GM21717 (cell line): ENCODE results near the gene C22orf42.
"Not testable (repeated sequence)": the region's sequence is repeated elsewhere in the genome, so short reads cannot be mapped to it uniquely, and the experiment has no call there.

Experiments used
- ATAC-seq: cut with Tn5 transposase; IDR thresholded peaks from one replicate; pipeline ENCODE4 v1.9.1; 2021; ENCODE audit warnings: mild to moderate bottlenecking, moderate library complexity; ENCODE audit not compliant: unreplicated experiment

Gene C22orf42

GRCh38 chr22:32191021-32191420, 31.9 kb upstream of the C22orf42 start:
- ATAC-seq, result not testable (repeated sequence)

- ATAC-seq, result no peak
Measured at GRCh38 chr22:32185821-32186220, 26.7 kb upstream of the C22orf42 start.

DNA sequence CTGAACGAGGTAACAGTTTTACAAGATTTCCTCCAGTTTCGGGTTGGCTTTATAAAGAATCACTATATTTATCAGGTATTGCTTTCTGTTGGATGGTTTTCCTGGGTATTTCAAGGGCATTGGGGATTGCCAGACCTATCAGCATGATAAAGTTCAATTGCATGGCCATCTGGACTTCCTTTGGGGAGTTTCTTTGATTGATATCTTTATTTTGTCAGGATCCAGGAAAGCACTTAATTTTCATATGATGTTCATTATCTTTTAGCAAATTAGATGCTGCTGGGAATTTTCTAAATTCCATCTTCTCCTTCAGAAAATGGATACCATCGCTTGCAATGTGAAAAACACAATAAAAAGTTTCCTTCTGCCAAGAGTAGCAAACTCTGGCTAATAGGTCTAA, 24.5 kb upstream of the C22orf42 start:
- ATAC-seq, result no peak

GRCh38 chr22:32181043-32181442, 21.9 kb upstream of the C22orf42 start:
- ATAC-seq, result no peak

GRCh38 chr22:32177221-32177765, 18.2 kb upstream of the C22orf42 start:
- no peak for ATAC-seq

GRCh38 chr22:32175683-32176644, 16.9 kb upstream of the C22orf42 start:
- no peak for ATAC-seq

- no peak for ATAC-seq
Measured at GRCh38 chr22:32175115-32175514, 16.0 kb upstream of the C22orf42 start.

DNA sequence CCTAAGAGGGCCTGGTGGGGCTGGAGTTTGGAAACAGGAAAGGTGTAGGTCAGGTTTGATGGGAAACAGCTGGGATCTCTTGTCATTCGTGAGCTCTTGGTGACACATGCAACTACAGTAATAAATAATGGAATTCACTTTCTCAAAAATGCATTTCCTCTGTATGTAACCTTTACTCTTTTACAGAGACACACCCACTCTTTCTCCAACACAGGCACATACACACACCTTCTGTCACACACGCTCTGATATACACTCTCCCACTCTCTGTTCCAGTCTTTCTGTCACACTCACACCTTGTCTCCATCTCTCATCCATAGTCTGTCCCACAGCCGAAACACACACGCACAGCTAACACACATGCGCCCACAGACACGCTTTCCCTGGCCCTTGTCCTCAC, 6.6 kb upstream of the C22orf42 start:
- ATAC-seq, result no peak

GRCh38 chr22:32164075-32164860, 5.2 kb upstream of the C22orf42 start:
- ATAC-seq, result no peak

GRCh38 chr22:32160411-32160810, 1.3 kb upstream of the C22orf42 start:
- not testable (repeated sequence) for ATAC-seq

GRCh38 chr22:32157632-32158031, 1.5 kb downstream of the C22orf42 start:
- ATAC-seq, result not testable (repeated sequence)

DNA sequence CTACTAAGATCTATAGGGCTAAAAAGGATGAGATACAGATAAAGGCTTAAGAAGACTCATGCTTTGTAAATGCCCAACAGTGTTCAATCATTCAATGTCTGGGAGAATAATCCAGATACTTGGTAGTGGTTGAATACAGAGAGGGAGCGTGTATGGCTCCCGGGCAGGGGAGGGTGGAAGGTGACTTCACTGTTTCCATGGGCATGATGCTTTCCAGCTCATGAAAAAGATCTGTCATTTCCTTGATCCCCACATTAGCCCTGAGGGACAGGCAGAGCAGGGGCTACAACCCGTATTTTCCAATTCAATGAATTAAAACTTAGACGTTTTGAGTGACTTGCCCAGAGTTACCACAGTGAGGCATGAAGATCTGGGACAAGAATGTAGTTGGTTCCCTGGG, 4.4 kb downstream of the C22orf42 start:
- not testable (repeated sequence) for ATAC-seq

- not testable (repeated sequence) for ATAC-seq
Measured at GRCh38 chr22:32151641-32152040, 7.5 kb downstream of the C22orf42 start.

GRCh38 chr22:32150647-32151046, 8.5 kb downstream of the C22orf42 start:
- not testable (repeated sequence) for ATAC-seq

GRCh38 chr22:32148372-32148771, 10.7 kb downstream of the C22orf42 start:
- not testable (repeated sequence) for ATAC-seq

GRCh38 chr22:32147128-32147527, 12.0 kb downstream of the C22orf42 start:
- not testable (repeated sequence) for ATAC-seq

GRCh38 chr22:32144496-32145274, 14.4 kb downstream of the C22orf42 start:
- no peak for ATAC-seq

DNA sequence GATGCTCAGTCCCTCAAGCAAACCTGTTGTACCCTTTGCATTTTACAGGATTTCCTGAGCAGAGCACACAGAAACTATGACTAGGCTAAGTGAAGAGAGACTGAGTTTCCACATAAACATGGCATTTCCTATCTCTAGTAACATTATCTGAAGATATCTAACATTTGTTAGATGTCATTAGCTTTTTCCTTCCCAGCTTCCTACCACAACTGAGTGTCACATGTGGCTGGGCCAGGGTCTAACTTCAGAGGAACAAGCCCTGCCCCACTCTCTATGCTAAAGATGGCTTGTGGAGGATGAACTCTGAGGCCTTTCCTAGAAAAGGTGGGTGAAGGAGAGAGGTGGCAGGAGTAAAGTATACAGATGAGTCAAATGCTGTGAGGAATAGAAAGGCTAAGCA, 16.5 kb downstream of the C22orf42 start:
- ATAC-seq, result no peak

DNA sequence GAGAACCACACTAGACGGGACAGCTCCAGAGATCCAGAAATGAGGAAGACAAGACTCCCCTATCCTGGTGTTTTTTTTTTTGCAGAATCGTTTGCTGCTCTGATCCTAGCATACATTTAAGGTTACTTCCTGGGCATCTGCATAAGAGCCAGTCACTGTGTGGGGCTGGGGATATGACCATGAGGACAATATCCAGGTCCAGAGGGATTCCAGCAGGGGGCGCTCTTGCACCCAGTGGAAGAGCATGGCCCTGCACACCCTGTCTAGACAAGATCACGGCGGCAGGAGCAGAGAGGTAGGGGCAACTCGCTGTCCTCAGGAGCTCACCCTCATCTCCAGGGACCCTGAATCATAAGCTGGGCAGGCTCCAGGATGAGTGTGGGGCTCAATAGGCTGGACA, 18.4 kb downstream of the C22orf42 start:
- ATAC-seq, result not testable (repeated sequence)

DNA sequence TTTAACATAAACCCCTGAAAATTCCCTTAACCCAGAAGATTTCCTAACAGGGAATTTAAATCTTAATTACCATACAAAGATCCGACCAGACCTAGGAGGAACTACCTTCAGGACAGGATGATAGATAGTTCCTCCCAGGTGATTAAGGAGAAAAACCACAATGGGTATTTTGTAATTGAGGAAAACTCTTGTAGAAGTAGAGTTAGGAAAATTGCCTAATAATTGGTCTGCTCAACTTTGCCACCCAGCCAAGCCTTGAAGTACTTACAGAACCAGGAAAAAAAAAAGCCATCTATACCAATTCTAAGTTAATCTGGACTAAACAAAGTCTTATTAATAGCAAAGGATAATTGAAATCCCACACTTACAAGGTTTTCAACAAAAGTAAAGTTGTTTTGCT, 20.5 kb downstream of the C22orf42 start:
- not testable (repeated sequence) for ATAC-seq
